Liver (tissue), 9 donors: ENCODE measurements around the gene CFAP251. TPM values are rescaled to one million over a fixed set of nuclear protein-coding genes. Genes with fewer than 3 reads are reported as not detected.

Experiments
- DNase-seq: peaks from one replicate; pipeline ENCODE4 v3.0.0-alpha.2; 2017; ENCODE audit warnings: low spot score
- H3K27ac ChIP-seq, 2 donors: one replicate each; pipeline ENCODE4 v1.7.0; 2013; ENCODE audit warnings: inconsistent platforms in 2 of 2, low read length in 2 of 2, control low read depth in 1 of 2, low read depth in 1 of 2, mild to moderate bottlenecking in 1 of 2
- H3K27me3 ChIP-seq, 4 donors: one replicate each; pipeline versions ENCODE4 v1.6.1 to v1.7.0; 2013; ENCODE audit warnings: low read length in 3 of 4, inconsistent platforms in 1 of 4, mild to moderate bottlenecking in 1 of 4, moderate library complexity in 1 of 4; ENCODE audit not compliant: control insufficient read depth in 4 of 4, insufficient read depth in 4 of 4
- H3K36me3 ChIP-seq, 4 donors: one replicate each; pipeline versions ENCODE4 v1.6.1 to v1.7.0; 2013; ENCODE audit warnings: low read length in 3 of 4, mild to moderate bottlenecking in 3 of 4, low read depth in 1 of 4, moderate library complexity in 1 of 4; ENCODE audit not compliant: control insufficient read depth in 4 of 4, insufficient read depth in 3 of 4
- H3K4me1 ChIP-seq, 4 donors: one replicate each; pipeline versions ENCODE4 v1.6.1 to v1.7.0; 2013; ENCODE audit warnings: low read length in 3 of 4, mild to moderate bottlenecking in 3 of 4, moderate library complexity in 1 of 4; ENCODE audit not compliant: control insufficient read depth in 4 of 4, insufficient read depth in 4 of 4
- H3K4me3 ChIP-seq, 3 donors: one replicate each; pipeline versions ENCODE4 v1.6.1 to v1.7.0; 2013; ENCODE audit warnings: low read length in 3 of 3, control low read depth in 1 of 3, low read depth in 1 of 3, mild to moderate bottlenecking in 1 of 3
- H3K9ac ChIP-seq, 2 donors: one replicate each; pipeline ENCODE4 v1.7.0; 2013; ENCODE audit warnings: low read length in 2 of 2, mild to moderate bottlenecking in 2 of 2, moderate library complexity in 2 of 2, control low read depth in 1 of 2, low read depth in 1 of 2
- H3K9me3 ChIP-seq, 4 donors: one replicate each; pipeline versions ENCODE4 v1.6.1 to v1.7.0; 2013; ENCODE audit warnings: low read length in 3 of 4; ENCODE audit not compliant: control insufficient read depth in 4 of 4
- EGR1 ChIP-seq, 2 donors: IDR thresholded peaks; 2 replicates each; pipeline ENCODE4 v1.6.1; 2016 to 2018; ENCODE audit warnings: antibody characterized with exemption in 2 of 2, low read depth in 2 of 2
- FOXA1 ChIP-seq: IDR thresholded peaks from 2 replicates; pipeline ENCODE4 v1.6.1; 2016; ENCODE audit warnings: antibody characterized with exemption
- FOXA2 ChIP-seq: IDR thresholded peaks from 2 replicates; pipeline ENCODE4 v1.6.1; 2016; ENCODE audit warnings: antibody characterized with exemption
- GABPA ChIP-seq, 2 donors: IDR thresholded peaks in 1 of 2; conservative IDR thresholded peaks in 1 of 2; 2 replicates each; pipeline ENCODE4 v1.6.1; 2016; ENCODE audit warnings: antibody characterized with exemption in 2 of 2, mild to moderate bottlenecking in 1 of 2, moderate library complexity in 1 of 2
- HNF4A ChIP-seq, 2 donors: conservative IDR thresholded peaks; 2 replicates each; pipeline ENCODE4 v1.6.1; 2016; ENCODE audit warnings: antibody characterized with exemption in 2 of 2, mild to moderate bottlenecking in 2 of 2
- HNF4G ChIP-seq: IDR thresholded peaks from 2 replicates; pipeline ENCODE4 v1.6.1; 2016; ENCODE audit warnings: antibody characterized with exemption
- JUND ChIP-seq, 2 donors: IDR thresholded peaks; 2 replicates each; pipeline ENCODE4 v1.6.1; 2016; ENCODE audit warnings: antibody characterized with exemption in 2 of 2
- NR2F2 ChIP-seq: IDR thresholded peaks from 2 replicates; pipeline ENCODE4 v1.6.1; 2016; ENCODE audit warnings: antibody characterized with exemption
- RAD21 ChIP-seq, 2 donors: IDR thresholded peaks; 2 replicates each; pipeline ENCODE4 v1.6.1; 2016; ENCODE audit warnings: antibody characterized with exemption in 2 of 2, mild to moderate bottlenecking in 2 of 2
- RXRA ChIP-seq, 2 donors: IDR thresholded peaks; 2 replicates each; pipeline ENCODE4 v1.6.1; 2017 to 2018; ENCODE audit warnings: antibody characterized with exemption in 2 of 2, mild to moderate bottlenecking in 1 of 2
- SP1 ChIP-seq: IDR thresholded peaks from 2 replicates; pipeline ENCODE4 v1.6.1; 2018; ENCODE audit warnings: antibody characterized with exemption, mild to moderate bottlenecking
- TAF1 ChIP-seq: conservative IDR thresholded peaks from 2 replicates; pipeline ENCODE4 v1.6.1; 2016; ENCODE audit warnings: antibody characterized with exemption, mild to moderate bottlenecking
- YY1 ChIP-seq: IDR thresholded peaks from 2 replicates; pipeline ENCODE4 v1.6.1; 2016; ENCODE audit warnings: antibody characterized with exemption, mild to moderate bottlenecking
- WGBS: extraction: QIAGEN DNeasy Blood & Tissue Kit; methylation state at CpG from one replicate; pipeline ENCODE4 v1.1.7; 2013; 5-methylcytosine and 5-hydroxymethylcytosine counted together
- polyA plus RNA-seq, 2 donors: library from polyadenylated mRNA; stranded (reverse) in 1 of 2; unstranded in 1 of 2; fragments of 200-250 nt in 1 of 2; fragments of >200 nt in 1 of 2; fragmentation: Nextera tagmentation in 1 of 2; extraction: Ambion mirVana in 1 of 2; gene quantifications; one replicate each; pipeline versions ENCODE4 v1.2.1 to v1.2.3, GENCODE V29; 2013 to 2015
- total RNA-seq, 2 donors: library from RNA; depleted of rRNA; stranded (reverse); fragments of >200 nt; gene quantifications; one replicate each; pipeline ENCODE4 v1.2.3, GENCODE V29; 2014
- TF ChIP-seq, protein P1 (sequence below): IDR thresholded peaks from 2 replicates; pipeline ENCODE4 v1.6.1; 2016; ENCODE audit warnings: antibody characterized with exemption
- TF ChIP-seq, protein P2 (sequence below): IDR thresholded peaks from 2 replicates; pipeline ENCODE4 v1.6.1; 2016; ENCODE audit warnings: antibody characterized with exemption
- TF ChIP-seq, protein P3 (sequence below): IDR thresholded peaks from 2 replicates; pipeline ENCODE4 v1.6.1; 2016; ENCODE audit warnings: antibody characterized with exemption, mild to moderate bottlenecking
- TF ChIP-seq, protein P4 (sequence below): IDR thresholded peaks from 2 replicates; pipeline ENCODE4 v1.6.1; 2016; ENCODE audit warnings: antibody characterized with exemption
- TF ChIP-seq, protein P5 (sequence below): fragments of 150-350 bp; IDR thresholded peaks from 2 replicates; pipeline ENCODE4 v1.5.1; 2017; ENCODE audit warnings: improper control_type of control experiment, low read depth, low read length; ENCODE audit not compliant: missing input control
- donor health status: healthy.
- donor health status: healthy.
- donor health status: healthy.
- donor health status: healthy.
- donor health status: healthy.

CFAP251 gene
- total and polyA plus RNA-seq, 4 donors: 1.6 to 4.0 (median 2.0) TPM

DNA sequence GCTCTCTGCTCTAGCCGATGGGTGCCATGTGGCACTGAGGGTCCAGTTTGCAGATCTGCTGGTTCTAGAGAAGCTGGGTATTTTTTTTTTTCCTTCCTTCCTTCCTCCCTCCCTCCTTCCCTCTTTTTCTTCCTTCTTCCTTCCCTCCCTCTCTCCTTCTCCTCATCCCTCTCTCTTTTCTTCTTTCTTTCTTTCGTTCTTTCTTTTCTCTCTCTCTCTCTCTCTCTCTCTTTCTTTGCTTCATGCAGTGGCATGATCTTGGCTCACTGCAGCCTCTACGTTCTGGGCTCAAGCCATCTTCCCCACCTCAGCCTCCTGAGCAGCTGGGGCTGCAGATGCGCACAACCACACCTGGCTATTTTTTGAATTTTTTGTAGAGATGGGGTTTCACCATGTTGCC is 100.5 kb downstream of the CFAP251 start:
- Histone ChIP-seq H3K27me3 (no peaks in the 10 kb centered on the region), H3K9me3 (no peaks in the 10 kb centered on the region), H3K4me3 (no peak overlapping the region), H3K36me3 (no peaks in the 10 kb centered on the region), H3K9ac (no peak overlapping the region), H3K27ac (no peak overlapping the region), H3K4me1 (peaks cover 4 to 20% (median 8%) of the 10 kb centered on the region in 4 donors)
- TF ChIP-seq, protein P1, sequence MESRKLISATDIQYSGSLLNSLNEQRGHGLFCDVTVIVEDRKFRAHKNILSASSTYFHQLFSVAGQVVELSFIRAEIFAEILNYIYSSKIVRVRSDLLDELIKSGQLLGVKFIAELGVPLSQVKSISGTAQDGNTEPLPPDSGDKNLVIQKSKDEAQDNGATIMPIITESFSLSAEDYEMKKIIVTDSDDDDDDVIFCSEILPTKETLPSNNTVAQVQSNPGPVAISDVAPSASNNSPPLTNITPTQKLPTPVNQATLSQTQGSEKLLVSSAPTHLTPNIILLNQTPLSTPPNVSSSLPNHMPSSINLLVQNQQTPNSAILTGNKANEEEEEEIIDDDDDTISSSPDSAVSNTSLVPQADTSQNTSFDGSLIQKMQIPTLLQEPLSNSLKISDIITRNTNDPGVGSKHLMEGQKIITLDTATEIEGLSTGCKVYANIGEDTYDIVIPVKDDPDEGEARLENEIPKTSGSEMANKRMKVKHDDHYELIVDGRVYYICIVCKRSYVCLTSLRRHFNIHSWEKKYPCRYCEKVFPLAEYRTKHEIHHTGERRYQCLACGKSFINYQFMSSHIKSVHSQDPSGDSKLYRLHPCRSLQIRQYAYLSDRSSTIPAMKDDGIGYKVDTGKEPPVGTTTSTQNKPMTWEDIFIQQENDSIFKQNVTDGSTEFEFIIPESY: no peak
- no peak for TF ChIP-seq NR2F2
- TF ChIP-seq, protein P2, sequence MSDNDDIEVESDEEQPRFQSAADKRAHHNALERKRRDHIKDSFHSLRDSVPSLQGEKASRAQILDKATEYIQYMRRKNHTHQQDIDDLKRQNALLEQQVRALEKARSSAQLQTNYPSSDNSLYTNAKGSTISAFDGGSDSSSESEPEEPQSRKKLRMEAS: no peak
- TF ChIP-seq RAD21 (IDR thresholded peaks at IDR 0.05): no peak
- TF ChIP-seq, protein P3, sequence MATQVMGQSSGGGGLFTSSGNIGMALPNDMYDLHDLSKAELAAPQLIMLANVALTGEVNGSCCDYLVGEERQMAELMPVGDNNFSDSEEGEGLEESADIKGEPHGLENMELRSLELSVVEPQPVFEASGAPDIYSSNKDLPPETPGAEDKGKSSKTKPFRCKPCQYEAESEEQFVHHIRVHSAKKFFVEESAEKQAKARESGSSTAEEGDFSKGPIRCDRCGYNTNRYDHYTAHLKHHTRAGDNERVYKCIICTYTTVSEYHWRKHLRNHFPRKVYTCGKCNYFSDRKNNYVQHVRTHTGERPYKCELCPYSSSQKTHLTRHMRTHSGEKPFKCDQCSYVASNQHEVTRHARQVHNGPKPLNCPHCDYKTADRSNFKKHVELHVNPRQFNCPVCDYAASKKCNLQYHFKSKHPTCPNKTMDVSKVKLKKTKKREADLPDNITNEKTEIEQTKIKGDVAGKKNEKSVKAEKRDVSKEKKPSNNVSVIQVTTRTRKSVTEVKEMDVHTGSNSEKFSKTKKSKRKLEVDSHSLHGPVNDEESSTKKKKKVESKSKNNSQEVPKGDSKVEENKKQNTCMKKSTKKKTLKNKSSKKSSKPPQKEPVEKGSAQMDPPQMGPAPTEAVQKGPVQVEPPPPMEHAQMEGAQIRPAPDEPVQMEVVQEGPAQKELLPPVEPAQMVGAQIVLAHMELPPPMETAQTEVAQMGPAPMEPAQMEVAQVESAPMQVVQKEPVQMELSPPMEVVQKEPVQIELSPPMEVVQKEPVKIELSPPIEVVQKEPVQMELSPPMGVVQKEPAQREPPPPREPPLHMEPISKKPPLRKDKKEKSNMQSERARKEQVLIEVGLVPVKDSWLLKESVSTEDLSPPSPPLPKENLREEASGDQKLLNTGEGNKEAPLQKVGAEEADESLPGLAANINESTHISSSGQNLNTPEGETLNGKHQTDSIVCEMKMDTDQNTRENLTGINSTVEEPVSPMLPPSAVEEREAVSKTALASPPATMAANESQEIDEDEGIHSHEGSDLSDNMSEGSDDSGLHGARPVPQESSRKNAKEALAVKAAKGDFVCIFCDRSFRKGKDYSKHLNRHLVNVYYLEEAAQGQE: no peak
- TF ChIP-seq HNF4A (conservative IDR thresholded peaks at IDR 0.05): no peak
- TF ChIP-seq, protein P4, sequence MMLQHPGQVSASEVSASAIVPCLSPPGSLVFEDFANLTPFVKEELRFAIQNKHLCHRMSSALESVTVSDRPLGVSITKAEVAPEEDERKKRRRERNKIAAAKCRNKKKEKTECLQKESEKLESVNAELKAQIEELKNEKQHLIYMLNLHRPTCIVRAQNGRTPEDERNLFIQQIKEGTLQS: no peak
- TF ChIP-seq HNF4G: no peak
- TF ChIP-seq, protein P5, sequence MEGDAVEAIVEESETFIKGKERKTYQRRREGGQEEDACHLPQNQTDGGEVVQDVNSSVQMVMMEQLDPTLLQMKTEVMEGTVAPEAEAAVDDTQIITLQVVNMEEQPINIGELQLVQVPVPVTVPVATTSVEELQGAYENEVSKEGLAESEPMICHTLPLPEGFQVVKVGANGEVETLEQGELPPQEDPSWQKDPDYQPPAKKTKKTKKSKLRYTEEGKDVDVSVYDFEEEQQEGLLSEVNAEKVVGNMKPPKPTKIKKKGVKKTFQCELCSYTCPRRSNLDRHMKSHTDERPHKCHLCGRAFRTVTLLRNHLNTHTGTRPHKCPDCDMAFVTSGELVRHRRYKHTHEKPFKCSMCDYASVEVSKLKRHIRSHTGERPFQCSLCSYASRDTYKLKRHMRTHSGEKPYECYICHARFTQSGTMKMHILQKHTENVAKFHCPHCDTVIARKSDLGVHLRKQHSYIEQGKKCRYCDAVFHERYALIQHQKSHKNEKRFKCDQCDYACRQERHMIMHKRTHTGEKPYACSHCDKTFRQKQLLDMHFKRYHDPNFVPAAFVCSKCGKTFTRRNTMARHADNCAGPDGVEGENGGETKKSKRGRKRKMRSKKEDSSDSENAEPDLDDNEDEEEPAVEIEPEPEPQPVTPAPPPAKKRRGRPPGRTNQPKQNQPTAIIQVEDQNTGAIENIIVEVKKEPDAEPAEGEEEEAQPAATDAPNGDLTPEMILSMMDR: no peak
- TF ChIP-seq SP1: no peak
- TF ChIP-seq GABPA (IDR thresholded peaks at IDR 0.05 in 1 of 2, conservative IDR thresholded peaks at IDR 0.05 in 1 of 2): no peak
- TF ChIP-seq FOXA2: no peak
- no peak for TF ChIP-seq EGR1 (IDR thresholded peaks at IDR 0.05; ENCODE audit: low read depth in 2 of 2)
- TF ChIP-seq JUND (IDR thresholded peaks at IDR 0.05): no peak
- TF ChIP-seq TAF1: no peak
- no peak for TF ChIP-seq RXRA (IDR thresholded peaks at IDR 0.05)
- TF ChIP-seq FOXA1: no peak
- TF ChIP-seq YY1: no peak
- DNase-seq: no peak
- WGBS: 96% methylated on average over 4 of the region's 4 CpGs
